Measurements from ENCODE around the gene CRLF1. TPM values are rescaled to one million over a fixed set of nuclear protein-coding genes. Genes with fewer than 3 reads are reported as not detected.

Gene CRLF1
- total and polyA plus RNA-seq, 2 of the 8 experiments (the other 6 are each of a cell fraction or from before 2014, with no cell fraction given) = 7.2 to 10.3 TPM

GRCh38 chr19:18611327-18612050 is 4.9 kb upstream of the CRLF1 start:
- 2% methylated on average over 26 of the region's 62 CpGs; no CpG with 5 or more reads in 1 of the 2 experiments for WGBS, 2 experiments (ENCODE audit: extremely low coverage in 1 of 2, insufficient coverage in 1 of 2, insufficient read length in 1 of 2, insufficient replicate concordance in 2 of 2, low coverage in 1 of 2, low lambda C conversion rate in 2 of 2, missing lambda C conversion rate in 1 of 2)
- H3K4me1 ChIP-seq (replicated peaks in 1 of 4; ENCODE audit: control insufficient read depth in 3 of 4, insufficient read depth in 4 of 4, low read length in 3 of 4) = peaks cover 28 to 52% (median 35%) of the 10 kb centered on the region in 4 experiments
- peaks cover 23% of the 10 kb centered on the region for H3K23me2 ChIP-seq (ENCODE audit: low read depth, low read length)
- H3K79me2 ChIP-seq (ENCODE audit: control insufficient read depth in 1 of 2, insufficient read depth in 2 of 2, low read length in 2 of 2) = no peaks in the 10 kb centered on the region
- peak overlapping the region; percentile 25 for H4K91ac ChIP-seq (replicated peaks; ENCODE audit: insufficient read length, low read length)
- no peak overlapping the region for H2BK120ac ChIP-seq (replicated peaks; ENCODE audit: low read depth, low read length)
- DNase-seq (ENCODE audit: low read depth in 1 of 2, low spot score in 2 of 2) (peak in 1 of 2 experiments; percentile 81), FAIRE-seq (no peak)
- no peak overlapping the region for H3K23ac ChIP-seq (ENCODE audit: insufficient read length)
- peak overlapping the region; percentile 95 to 96 for H3K4me2 ChIP-seq (ENCODE audit: insufficient read depth in 1 of 2, low read depth in 2 of 2, low read length in 2 of 2)
- peaks cover 0 to 8% (median 0%) of the 10 kb centered on the region in 4 experiments; a peak in 1 of 8 replicates for H3K36me3 ChIP-seq (ENCODE audit: control insufficient read depth in 2 of 4, insufficient read depth in 4 of 4, low read length in 3 of 4)
- H3K4ac ChIP-seq (replicated peaks; ENCODE audit: insufficient read length, low read depth, low read length) = no peak overlapping the region
- H4K8ac ChIP-seq (ENCODE audit: extremely low read depth, insufficient read depth, low read length) = peak overlapping the region; percentile 45
- peak overlapping the region; percentile 97; the same call in 1 of the 2 replicates for H2BK12ac ChIP-seq (ENCODE audit: low read depth, low read length)
- H3K27me3 ChIP-seq (replicated peaks in 1 of 4; ENCODE audit: control insufficient read depth in 3 of 4, extremely low read depth in 1 of 4, insufficient read depth in 3 of 4, low read length in 3 of 4) = peaks cover 68 to 86% (median 83%) of the 10 kb centered on the region in 4 experiments
- peak; percentile 30 for TF ChIP-seq KDM4A (IDR thresholded peaks at IDR 0.05; ENCODE audit: low read depth, low read length, severe bottlenecking)
- TF ChIP-seq MAX (IDR thresholded peaks at IDR 0.05) = peak; percentile 8; the same call in 1 of the 2 replicates
- TF ChIP-seq BRCA1 (IDR thresholded peaks at IDR 0.05; ENCODE audit: low read depth, low read length) = no peak
- TF ChIP-seq EGR1 (IDR thresholded peaks at IDR 0.05; ENCODE audit: borderline replicate concordance, low read depth, low read length) = peak; percentile 93; the same call in 1 of the 2 replicates
- TF ChIP-seq BACH1 (IDR thresholded peaks at IDR 0.05; ENCODE audit: low read length) = no peak
- TF ChIP-seq RBBP5 (IDR thresholded peaks at IDR 0.05; ENCODE audit: borderline replicate concordance, low read depth, low read length) = 0 out of 2 replicates have a peak, but pooled peaks have one; percentile 43
- H2BK20ac ChIP-seq (ENCODE audit: low read length) = no peak overlapping the region
- peak overlapping the region; percentile 39 to 75 (median 49) for H3K4me3 ChIP-seq (ENCODE audit: extremely low read depth in 1 of 4, insufficient read depth in 2 of 4, low read depth in 3 of 4, low read length in 4 of 4)
- CTCF ChIA-PET (ENCODE audit: partially characterized antibody) = interaction anchor here (0.9 to 1.6 kb wide), 3 partner anchors 10 to 62 kb away, joined by 5 read pairs; no protein-coding TSS in a partner anchor
- POLR2A ChIA-PET (ENCODE audit: partially characterized antibody) = interaction anchor here (0.6 to 2.9 kb wide), 4 partner anchors 10 to 34 kb away, joined by 3 to 21 read pairs (median 4); no protein-coding TSS in a partner anchor
- H4K5ac ChIP-seq (ENCODE audit: insufficient read length, low read depth, low read length) = peak overlapping the region; percentile 19
- no peak overlapping the region for H2AK5ac ChIP-seq (ENCODE audit: low read depth, low read length)
- no peak overlapping the region for H3K9ac ChIP-seq (replicated peaks in 1 of 4; ENCODE audit: extremely low read depth in 1 of 4, low read depth in 3 of 4, low read length in 3 of 4)
- peak overlapping the region; percentile 27; the same call in 1 of the 2 replicates for H2BK5ac ChIP-seq (ENCODE audit: low read depth, low read length)
- H2BK15ac ChIP-seq (ENCODE audit: low read length) = peak overlapping the region; percentile 81; the same call in 1 of the 2 replicates
- H3K27ac ChIP-seq (ENCODE audit: low read depth, low read length) = no peak overlapping the region
- H2AFZ ChIP-seq (ENCODE audit: low read length) = no peak overlapping the region
- no peaks in the 10 kb centered on the region for H3K9me3 ChIP-seq (ENCODE audit: insufficient read depth in 2 of 2, low read depth in 1 of 2, low read length in 1 of 2)
- H3K79me1 ChIP-seq (ENCODE audit: low read depth, low read length) = no peaks in the 10 kb centered on the region
- no peak overlapping the region for H3K56ac ChIP-seq (replicated peaks; ENCODE audit: insufficient read length, low read depth, low read length)
- H4K20me1 ChIP-seq (replicated peaks in 1 of 2; ENCODE audit: control insufficient read depth in 1 of 2, insufficient read depth in 2 of 2, low read length in 2 of 2) = peaks cover 0 to 15% of the 10 kb centered on the region in 2 experiments
- peak overlapping the region; percentile 90 for H3K18ac ChIP-seq (ENCODE audit: extremely low read depth, low read length)
- H3K14ac ChIP-seq (ENCODE audit: insufficient read length) = no peak overlapping the region

Data from H1 (cell line).